Caco-2 (cell line): ENCODE results near the gene CLPTM1L. TPM values are rescaled to one million over a fixed set of nuclear protein-coding genes. Genes with fewer than 3 reads are reported as not detected.

ENCODE experiments used
- BruUV-seq: library from RNA; stranded (reverse); fragments of 400-500 nt; replicated peaks from 2 replicates; lab custom pipeline; 2021; lab: Mats Ljungman, UMichigan
- CTCF ChIA-PET: fragments of 300-600 bp; sonication (Branson Sonifier 250); formaldehyde crosslinking; loops from one replicate; lab custom pipeline; 2022; ENCODE audit warnings: antibody characterized with exemption; lab: Charles Lee
- POLR2A ChIA-PET: fragments of 300-600 bp; sonication (Branson Sonifier 250); formaldehyde crosslinking; loops from one replicate; lab custom pipeline; 2022; ENCODE audit warnings: antibody characterized with exemption; lab: Charles Lee
- DNase-seq, 2 experiments: peaks; one replicate each; pipeline versions ENCODE4 v3.0.0 to v3.0.0-alpha.2; 2020 to 2022
- H3K27me3 ChIP-seq: replicated peaks from 2 replicates; pipeline ENCODE4 v1.6.0; 2011; ENCODE audit warnings: low read length; ENCODE audit not compliant: control insufficient read depth, insufficient read depth
- H3K36me3 ChIP-seq: 2 replicates; pipeline ENCODE4 v1.5.1; 2011; ENCODE audit warnings: low read length; ENCODE audit not compliant: control insufficient read depth, insufficient read depth
- H3K4me1 ChIP-seq: fragments of 250-450 bp; sonication (Bioruptor Pico); 2 replicates; pipeline ENCODE4 v1.5.1; 2020; ENCODE audit warnings: mild to moderate bottlenecking
- H3K4me3 ChIP-seq: 2 replicates; pipeline ENCODE4 v1.5.1; 2011; ENCODE audit warnings: low read depth, mild to moderate bottlenecking, control low read depth, low read length
- H3K9me3 ChIP-seq: fragments of 250-450 bp; sonication (Bioruptor Pico); 2 replicates; pipeline ENCODE4 v1.5.1; 2020; ENCODE audit warnings: mild to moderate bottlenecking, moderate library complexity
- H3K27ac Mint-ChIP-seq: one replicate; pipeline ENCODE4 v1.8.0; 2022; ENCODE audit warnings: mixed read lengths; ENCODE audit not compliant: unreplicated experiment
- H3K27me3 Mint-ChIP-seq: one replicate; pipeline ENCODE4 v1.8.0; 2022; ENCODE audit warnings: mixed read lengths; ENCODE audit not compliant: insufficient read depth, unreplicated experiment
- H3K36me3 Mint-ChIP-seq: one replicate; pipeline ENCODE4 v1.8.0; 2022; ENCODE audit warnings: mild to moderate bottlenecking, mixed read lengths; ENCODE audit not compliant: insufficient read depth, unreplicated experiment
- H3K4me1 Mint-ChIP-seq: one replicate; pipeline ENCODE4 v1.8.0; 2022; ENCODE audit warnings: low read depth, mixed read lengths; ENCODE audit not compliant: unreplicated experiment
- H3K4me3 Mint-ChIP-seq: one replicate; pipeline ENCODE4 v1.8.0; 2022; ENCODE audit warnings: mild to moderate bottlenecking, moderate library complexity, mixed read lengths; ENCODE audit not compliant: unreplicated experiment
- H3K9me3 Mint-ChIP-seq: one replicate; pipeline ENCODE4 v1.8.0; 2022; ENCODE audit warnings: mixed read lengths; ENCODE audit not compliant: unreplicated experiment
- CTCF ChIP-seq, 2 experiments: fragments of 200-600 bp in 1 of 2; IDR thresholded peaks; 1 replicate in 1 of 2; 2 replicates in 1 of 2; pipeline versions ENCODE4 v1.5.1 to v1.8.0; 2011 to 2022; ENCODE audit warnings: antibody characterized with exemption in 1 of 2, control low read depth in 1 of 2, inconsistent platforms in 1 of 2, low read depth in 1 of 2, low read length in 1 of 2, mild to moderate bottlenecking in 1 of 2, moderate library complexity in 1 of 2; ENCODE audit not compliant: insufficient read depth in 1 of 2, severe bottlenecking in 1 of 2, unreplicated experiment in 1 of 2
- intact Hi-C: fragments of 100-400 bp; cut with micrococcal nuclease; formaldehyde crosslinking; loops from one replicate; pipeline ENCODE4 v1.10.0; 2022; ENCODE audit not compliant: unreplicated experiment
- total RNA-seq: library from RNA; stranded (reverse); gene quantifications from 2 replicates; pipeline ENCODE4 v1.2.3, GENCODE V29; 2022

The CLPTM1L gene
- total RNA-seq, 1 experiment from 2014 or later, result 114 TPM

GRCh38 chr5:1359713-1360112, 14.8 kb upstream of the CLPTM1L start:
- POLR2A ChIA-PET, result no interaction called here

GRCh38 chr5:1359031-1359645, 14.2 kb upstream of the CLPTM1L start:
- no peaks in the 10 kb centered on the region for H3K4me1 Mint-ChIP-seq
- H3K27me3 Mint-ChIP-seq, result peaks cover 22% of the 10 kb centered on the region
- no peaks in the 10 kb centered on the region for H3K36me3 Mint-ChIP-seq

More at GRCh38 chr5:1359713-1360112, 14.8 kb upstream of the CLPTM1L start:
- H3K9me3 ChIP-seq, result no peaks in the 10 kb centered on the region
- H3K4me1 ChIP-seq, result no peaks in the 10 kb centered on the region
- TF ChIP-seq CTCF (IDR thresholded peaks at IDR 0.05; ENCODE audit: insufficient read depth in 1 of 2, low read depth in 1 of 2, low read length in 1 of 2, severe bottlenecking in 1 of 2, unreplicated experiment in 1 of 2), result no peak
- Mint-ChIP-seq H3K9me3 (no peaks in the 10 kb centered on the region), H3K27ac (no peak overlapping the region), H3K4me1 (no peaks in the 10 kb centered on the region), H3K4me3 (no peak overlapping the region), H3K27me3 (peaks cover 20% of the 10 kb centered on the region), H3K36me3 (no peaks in the 10 kb centered on the region)
- H3K27me3 ChIP-seq, result no peaks in the 10 kb centered on the region; the same call in 1 of the 2 replicates
- H3K36me3 ChIP-seq, result no peaks in the 10 kb centered on the region
- CTCF ChIA-PET, result no interaction called here
- intact Hi-C loops, result no loop called here
- no peak for DNase-seq
- no TSS peak for BruUV-seq
- H3K4me3 ChIP-seq, result no peak overlapping the region

GRCh38 chr5:1358726-1359025, 13.8 kb upstream of the CLPTM1L start:
- H3K27me3 Mint-ChIP-seq, result peaks cover 22% of the 10 kb centered on the region
- no peak overlapping the region for H3K4me3 Mint-ChIP-seq
- no peak for TF ChIP-seq CTCF (IDR thresholded peaks at IDR 0.05; ENCODE audit: insufficient read depth in 1 of 2, low read depth in 1 of 2, low read length in 1 of 2, severe bottlenecking in 1 of 2, unreplicated experiment in 1 of 2)
- no peaks in the 10 kb centered on the region for H3K36me3 Mint-ChIP-seq
- DNase-seq, result no peak
- H3K27ac Mint-ChIP-seq, result no peak overlapping the region
- H3K27me3 ChIP-seq, result no peaks in the 10 kb centered on the region; the same call in 1 of the 2 replicates
- H3K4me1 Mint-ChIP-seq, result no peaks in the 10 kb centered on the region
- H3K36me3 ChIP-seq, result no peaks in the 10 kb centered on the region
- H3K4me1 ChIP-seq, result no peaks in the 10 kb centered on the region
- no TSS peak for BruUV-seq
- POLR2A ChIA-PET, result no interaction called here
- intact Hi-C loops, result no loop called here
- H3K9me3 ChIP-seq, result no peaks in the 10 kb centered on the region
- H3K9me3 Mint-ChIP-seq, result no peaks in the 10 kb centered on the region
- no peak overlapping the region for H3K4me3 ChIP-seq
- CTCF ChIA-PET, result no interaction called here

More at GRCh38 chr5:1359031-1359645, 14.2 kb upstream of the CLPTM1L start:
- H3K36me3 ChIP-seq, result no peaks in the 10 kb centered on the region
- no TSS peak for BruUV-seq
- no peak for DNase-seq
- H3K27me3 ChIP-seq, result no peaks in the 10 kb centered on the region; the same call in 1 of the 2 replicates
- H3K9me3 ChIP-seq, result no peaks in the 10 kb centered on the region
- CTCF ChIA-PET, result no interaction called here
- no peak overlapping the region for H3K27ac Mint-ChIP-seq
- H3K4me3 Mint-ChIP-seq, result no peak overlapping the region
- H3K9me3 Mint-ChIP-seq, result no peaks in the 10 kb centered on the region
- POLR2A ChIA-PET, result no interaction called here
- TF ChIP-seq CTCF (IDR thresholded peaks at IDR 0.05; ENCODE audit: insufficient read depth in 1 of 2, low read depth in 1 of 2, low read length in 1 of 2, severe bottlenecking in 1 of 2, unreplicated experiment in 1 of 2), result no peak
- intact Hi-C loops, result no loop called here
- H3K4me3 ChIP-seq, result no peak overlapping the region
- H3K4me1 ChIP-seq, result no peaks in the 10 kb centered on the region
